GM23248 (cell line): ENCODE results near the gene KLF7.

Source experiments
- EZH2 ChIP-seq: fragments of 200-600 bp; sonication (generic); IDR thresholded peaks from 2 replicates; pipeline ENCODE4 v1.6.1; 2018; ENCODE audit warnings: antibody characterized with exemption, mild to moderate bottlenecking; ENCODE audit not compliant: insufficient read depth, poor library complexity, severe bottlenecking
- EZH2phosphoT487 ChIP-seq: fragments of 200-600 bp; sonication (generic); IDR thresholded peaks from 2 replicates; pipeline ENCODE4 v1.6.1; 2018; ENCODE audit warnings: antibody characterized with exemption, moderate library complexity, mild to moderate bottlenecking, low read depth; ENCODE audit not compliant: insufficient read depth

GRCh38 chr2:207165121-207166038, at the start of gene KLF7:
- TF ChIP-seq EZH2phosphoT487, result no peak
- TF ChIP-seq EZH2, result no peak
